ENCODE measurements around the gene KATNA1.

DNA sequence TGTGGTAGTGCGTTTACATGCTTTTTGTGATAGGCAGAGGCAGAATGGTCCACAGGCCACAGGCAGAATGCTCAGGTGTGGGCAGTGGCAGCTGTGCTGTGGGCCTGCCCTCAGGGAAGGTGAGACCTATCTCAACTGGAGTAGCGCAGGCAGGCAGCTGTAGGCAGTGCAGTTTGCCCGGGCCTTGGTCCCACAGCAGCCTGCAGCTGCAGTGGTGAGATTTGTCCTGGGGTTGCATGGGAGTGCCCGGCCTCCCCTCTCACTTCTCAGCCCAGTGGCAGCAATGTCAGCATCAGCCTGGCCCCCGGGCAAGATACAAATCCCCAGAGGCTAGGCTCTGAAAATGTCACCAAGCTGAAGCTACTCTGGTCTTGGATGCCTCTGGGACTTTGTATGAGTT, 96.6 kb downstream of the KATNA1 start:
- TF ChIP-seq POLR2AphosphoS5 (IDR thresholded peaks at IDR 0.05) (no peak), EP300 (IDR thresholded peaks at IDR 0.05) (no peak)
